Large intestine (tissue), 3 donors: ENCODE results near the gene CBL. TPM values are rescaled to one million over a fixed set of nuclear protein-coding genes. Genes with fewer than 3 reads are reported as not detected.
A peak's percentile ranks its signal among the peaks of the same experiment; 100 is the strongest.

Experiments
- DNase-seq, 2 donors: peaks; one replicate each; pipeline versions ENCODE4 v3.0.0 to v3.0.0-alpha.2; 2013
- H3K27ac ChIP-seq: one replicate; pipeline ENCODE4 v1.5.1; 2013; ENCODE audit warnings: low read length
- H3K27me3 ChIP-seq: 2 replicates; pipeline ENCODE4 v1.6.1; 2013; ENCODE audit warnings: low read length; ENCODE audit not compliant: control insufficient read depth, insufficient read depth
- H3K36me3 ChIP-seq: 2 replicates; pipeline ENCODE4 v1.6.1; 2013; ENCODE audit warnings: low read length; ENCODE audit not compliant: control insufficient read depth, insufficient read depth
- H3K4me1 ChIP-seq: one replicate; pipeline ENCODE4 v1.6.1; 2013; ENCODE audit warnings: low read length; ENCODE audit not compliant: control insufficient read depth, insufficient read depth
- H3K4me3 ChIP-seq: one replicate; pipeline ENCODE4 v1.5.1; 2013; ENCODE audit warnings: low read length
- H3K9me3 ChIP-seq: one replicate; pipeline ENCODE4 v1.6.1; 2013; ENCODE audit warnings: mild to moderate bottlenecking, low read depth, low read length, moderate library complexity; ENCODE audit not compliant: control insufficient read depth
- WGBS: methylation state at CpG from one replicate; pipeline ENCODE4 v1.1.5; 2013; ENCODE audit warnings: low lambda C conversion rate; ENCODE audit not compliant: insufficient coverage; 5-methylcytosine and 5-hydroxymethylcytosine counted together
- polyA plus RNA-seq: library from polyadenylated mRNA; unstranded; fragments of 120-200 nt; gene quantifications from one replicate; pipeline ENCODE4 v1.2.1, GENCODE V29; 2013

CBL gene
- polyA plus RNA-seq, 1 donor = 12.7 TPM

- Histone ChIP-seq H3K36me3 (peaks cover 4% of the 10 kb centered on the region), H3K27ac (peak overlapping the region; percentile 80), H3K9me3 (peaks cover 6% of the 10 kb centered on the region), H3K4me1 (peaks cover 52% of the 10 kb centered on the region), H3K27me3 (peaks cover 75% of the 10 kb centered on the region), H3K4me3 (no peak overlapping the region)
- no peak for DNase-seq
- WGBS = no CpG with 5 or more reads among the region's 14 CpGs
These were observed 111.6 kb downstream of the CBL start for GRCh38 chr11:119317592-119318239.

- Histone ChIP-seq H3K9me3 (peaks cover 6% of the 10 kb centered on the region), H3K4me3 (no peak overlapping the region), H3K27ac (peak overlapping the region; percentile 80), H3K27me3 (peaks cover 74% of the 10 kb centered on the region), H3K36me3 (peaks cover 3% of the 10 kb centered on the region), H3K4me1 (peaks cover 52% of the 10 kb centered on the region)
- DNase-seq = peak in 1 of 2 donors; percentile 48
- WGBS = no CpG with 5 or more reads among the region's 22 CpGs
These were observed 112.3 kb downstream of the CBL start for GRCh38 chr11:119318240-119319135.

- no CpG with 5 or more reads among the region's 8 CpGs for WGBS
- DNase-seq = no peak
- H3K27ac ChIP-seq = peak overlapping the region; percentile 80
- no peak overlapping the region for H3K4me3 ChIP-seq
- peaks cover 3% of the 10 kb centered on the region for H3K36me3 ChIP-seq
- peaks cover 68% of the 10 kb centered on the region for H3K27me3 ChIP-seq
- peaks cover 6% of the 10 kb centered on the region for H3K9me3 ChIP-seq
- H3K4me1 ChIP-seq = peaks cover 52% of the 10 kb centered on the region
These were observed 113.1 kb downstream of the CBL start for GRCh38 chr11:119319136-119319699.

GRCh38 chr11:119319700-119320239 lies 113.6 kb downstream of the CBL start:
- Histone ChIP-seq H3K9me3 (peaks cover 6% of the 10 kb centered on the region), H3K4me3 (no peak overlapping the region), H3K4me1 (peaks cover 50% of the 10 kb centered on the region), H3K27ac (peak overlapping the region; percentile 80), H3K27me3 (peaks cover 62% of the 10 kb centered on the region), H3K36me3 (no peaks in the 10 kb centered on the region)
- no peak for DNase-seq
- WGBS = 60% methylated on average over 1 of the region's 11 CpGs

GRCh38 chr11:119320240-119320775 lies 114.2 kb downstream of the CBL start:
- peak in 1 of 2 donors; percentile 43 for DNase-seq
- peaks cover 44% of the 10 kb centered on the region for H3K4me1 ChIP-seq

GRCh38 chr11:119320776-119321524 lies 114.8 kb downstream of the CBL start:
- Histone ChIP-seq H3K27me3 (peaks cover 50% of the 10 kb centered on the region), H3K4me1 (peaks cover 38% of the 10 kb centered on the region), H3K27ac (peak overlapping the region; percentile 80), H3K36me3 (no peaks in the 10 kb centered on the region), H3K9me3 (peaks cover 3% of the 10 kb centered on the region), H3K4me3 (peak overlapping the region; percentile 51)
- no CpG with 5 or more reads among the region's 60 CpGs for WGBS
- DNase-seq = peak in 1 of 2 donors; percentile 65

More at GRCh38 chr11:119320240-119320775, 114.2 kb downstream of the CBL start:
- H3K27me3 ChIP-seq = peaks cover 57% of the 10 kb centered on the region
- peak overlapping the region; percentile 80 for H3K27ac ChIP-seq
- peak overlapping the region; percentile 51 for H3K4me3 ChIP-seq
- no peaks in the 10 kb centered on the region for H3K36me3 ChIP-seq
- no CpG with 5 or more reads among the region's 17 CpGs for WGBS
- H3K9me3 ChIP-seq = peaks cover 3% of the 10 kb centered on the region

- Histone ChIP-seq H3K4me3 (no peak overlapping the region), H3K4me1 (peaks cover 35% of the 10 kb centered on the region), H3K27ac (no peak overlapping the region), H3K9me3 (no peaks in the 10 kb centered on the region), H3K27me3 (peaks cover 39% of the 10 kb centered on the region), H3K36me3 (no peaks in the 10 kb centered on the region)
- 90% methylated on average over 2 of the region's 6 CpGs for WGBS
- no peak for DNase-seq
These were observed 116.2 kb downstream of the CBL start for GRCh38 chr11:119322360-119322739.

- WGBS = no CpG with 5 or more reads among the region's 20 CpGs
- no peaks in the 10 kb centered on the region for H3K36me3 ChIP-seq
- peaks cover 32% of the 10 kb centered on the region for H3K27me3 ChIP-seq
- H3K4me3 ChIP-seq = no peak overlapping the region
- peaks cover 31% of the 10 kb centered on the region for H3K4me1 ChIP-seq
- peak in 1 of 2 donors; percentile 32 for DNase-seq
- no peak overlapping the region for H3K27ac ChIP-seq
- H3K9me3 ChIP-seq = no peaks in the 10 kb centered on the region
These were observed 116.9 kb downstream of the CBL start for GRCh38 chr11:119322921-119323531.

GRCh38 chr11:119323532-119324033 lies 117.4 kb downstream of the CBL start:
- Histone ChIP-seq H3K9me3 (no peaks in the 10 kb centered on the region), H3K27me3 (peaks cover 28% of the 10 kb centered on the region), H3K36me3 (no peaks in the 10 kb centered on the region), H3K27ac (no peak overlapping the region), H3K4me1 (peaks cover 26% of the 10 kb centered on the region), H3K4me3 (no peak overlapping the region)
- DNase-seq = peak in 1 of 2 donors; percentile 53
- no CpG with 5 or more reads among the region's 8 CpGs for WGBS
